ENCODE results near the gene AP1AR.

DNA sequence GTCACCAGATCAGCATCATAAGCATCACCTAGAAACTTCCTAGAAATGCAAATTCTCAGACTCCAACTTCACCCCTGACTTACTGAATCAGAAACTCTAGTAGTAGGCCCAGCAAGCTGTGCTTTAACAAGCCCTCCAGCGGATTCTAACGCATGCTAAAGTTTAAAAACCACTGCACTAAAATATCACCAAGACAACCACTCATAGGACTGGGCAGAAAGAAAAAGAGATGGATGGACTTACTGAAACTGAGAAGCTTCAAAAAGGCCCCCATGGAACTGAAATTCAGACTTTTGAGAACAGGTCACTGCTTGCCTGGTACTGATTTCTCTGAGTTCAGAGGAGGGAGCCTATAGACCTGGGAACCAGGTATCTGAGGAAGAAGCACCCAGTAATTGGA is 46.3 kb upstream of the AP1AR start:
- no peak for TF ChIP-seq POLR2A (IDR thresholded peaks at IDR 0.05)
- TF ChIP-seq, protein P1, sequence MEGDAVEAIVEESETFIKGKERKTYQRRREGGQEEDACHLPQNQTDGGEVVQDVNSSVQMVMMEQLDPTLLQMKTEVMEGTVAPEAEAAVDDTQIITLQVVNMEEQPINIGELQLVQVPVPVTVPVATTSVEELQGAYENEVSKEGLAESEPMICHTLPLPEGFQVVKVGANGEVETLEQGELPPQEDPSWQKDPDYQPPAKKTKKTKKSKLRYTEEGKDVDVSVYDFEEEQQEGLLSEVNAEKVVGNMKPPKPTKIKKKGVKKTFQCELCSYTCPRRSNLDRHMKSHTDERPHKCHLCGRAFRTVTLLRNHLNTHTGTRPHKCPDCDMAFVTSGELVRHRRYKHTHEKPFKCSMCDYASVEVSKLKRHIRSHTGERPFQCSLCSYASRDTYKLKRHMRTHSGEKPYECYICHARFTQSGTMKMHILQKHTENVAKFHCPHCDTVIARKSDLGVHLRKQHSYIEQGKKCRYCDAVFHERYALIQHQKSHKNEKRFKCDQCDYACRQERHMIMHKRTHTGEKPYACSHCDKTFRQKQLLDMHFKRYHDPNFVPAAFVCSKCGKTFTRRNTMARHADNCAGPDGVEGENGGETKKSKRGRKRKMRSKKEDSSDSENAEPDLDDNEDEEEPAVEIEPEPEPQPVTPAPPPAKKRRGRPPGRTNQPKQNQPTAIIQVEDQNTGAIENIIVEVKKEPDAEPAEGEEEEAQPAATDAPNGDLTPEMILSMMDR (IDR thresholded peaks at IDR 0.05): no peak

Data from body of pancreas (tissue), 4 donors.